Measurements from ENCODE around the gene ECSIT.
"Not testable (repeated sequence)": the region's sequence is repeated elsewhere in the genome, so short reads cannot be mapped to it uniquely, and the experiment has no call there.

ECSIT gene, protein sequence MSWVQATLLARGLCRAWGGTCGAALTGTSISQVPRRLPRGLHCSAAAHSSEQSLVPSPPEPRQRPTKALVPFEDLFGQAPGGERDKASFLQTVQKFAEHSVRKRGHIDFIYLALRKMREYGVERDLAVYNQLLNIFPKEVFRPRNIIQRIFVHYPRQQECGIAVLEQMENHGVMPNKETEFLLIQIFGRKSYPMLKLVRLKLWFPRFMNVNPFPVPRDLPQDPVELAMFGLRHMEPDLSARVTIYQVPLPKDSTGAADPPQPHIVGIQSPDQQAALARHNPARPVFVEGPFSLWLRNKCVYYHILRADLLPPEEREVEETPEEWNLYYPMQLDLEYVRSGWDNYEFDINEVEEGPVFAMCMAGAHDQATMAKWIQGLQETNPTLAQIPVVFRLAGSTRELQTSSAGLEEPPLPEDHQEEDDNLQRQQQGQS

DNA sequence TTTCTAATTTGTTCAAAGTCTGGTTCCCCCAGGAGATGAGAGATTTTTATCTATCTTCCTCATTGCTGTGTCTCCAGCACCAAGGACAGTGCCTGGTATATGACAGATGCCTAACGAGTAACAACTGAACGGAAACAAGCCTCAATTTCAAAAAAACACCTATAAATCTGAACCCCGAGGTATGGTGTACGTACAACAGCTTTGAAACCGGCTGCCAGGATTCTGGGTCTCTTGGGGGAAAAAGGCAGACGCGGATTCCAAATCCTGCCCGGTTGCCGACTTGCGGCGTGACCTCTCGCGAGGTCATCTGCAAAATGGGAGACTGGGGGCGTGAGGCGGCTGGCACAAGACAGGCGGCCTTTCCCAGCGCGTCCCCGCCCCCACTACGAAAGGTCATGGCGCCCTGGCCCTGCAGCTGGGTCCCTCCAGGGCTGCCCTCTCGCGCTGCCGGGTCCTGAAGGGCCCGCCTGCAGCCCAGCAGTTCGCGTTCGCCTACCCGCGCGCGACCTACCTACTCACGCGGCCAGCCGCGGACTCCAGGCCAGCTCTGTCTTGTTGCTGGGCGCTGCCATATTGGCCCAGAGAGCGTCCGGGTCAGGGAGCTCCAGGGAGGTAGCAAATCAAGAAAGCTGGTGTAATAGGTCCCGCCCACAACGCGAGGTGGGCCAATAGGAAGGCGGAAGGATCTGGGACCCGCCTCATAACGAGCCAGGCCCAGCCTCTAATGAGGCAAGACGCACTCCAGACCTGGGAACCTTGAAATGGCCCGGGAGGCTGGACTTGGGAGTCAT lies at the start of gene ECSIT:
Gene ECSIT, minus strand, starts transcription at position 584 of the 791 bp plus-strand sequence. CDS start 9,964 bp downstream, outside the sequence.
- in situ Hi-C loops (cut with MboI; ENCODE audit: low sequenced_read_pairs): no loop called here

DNA sequence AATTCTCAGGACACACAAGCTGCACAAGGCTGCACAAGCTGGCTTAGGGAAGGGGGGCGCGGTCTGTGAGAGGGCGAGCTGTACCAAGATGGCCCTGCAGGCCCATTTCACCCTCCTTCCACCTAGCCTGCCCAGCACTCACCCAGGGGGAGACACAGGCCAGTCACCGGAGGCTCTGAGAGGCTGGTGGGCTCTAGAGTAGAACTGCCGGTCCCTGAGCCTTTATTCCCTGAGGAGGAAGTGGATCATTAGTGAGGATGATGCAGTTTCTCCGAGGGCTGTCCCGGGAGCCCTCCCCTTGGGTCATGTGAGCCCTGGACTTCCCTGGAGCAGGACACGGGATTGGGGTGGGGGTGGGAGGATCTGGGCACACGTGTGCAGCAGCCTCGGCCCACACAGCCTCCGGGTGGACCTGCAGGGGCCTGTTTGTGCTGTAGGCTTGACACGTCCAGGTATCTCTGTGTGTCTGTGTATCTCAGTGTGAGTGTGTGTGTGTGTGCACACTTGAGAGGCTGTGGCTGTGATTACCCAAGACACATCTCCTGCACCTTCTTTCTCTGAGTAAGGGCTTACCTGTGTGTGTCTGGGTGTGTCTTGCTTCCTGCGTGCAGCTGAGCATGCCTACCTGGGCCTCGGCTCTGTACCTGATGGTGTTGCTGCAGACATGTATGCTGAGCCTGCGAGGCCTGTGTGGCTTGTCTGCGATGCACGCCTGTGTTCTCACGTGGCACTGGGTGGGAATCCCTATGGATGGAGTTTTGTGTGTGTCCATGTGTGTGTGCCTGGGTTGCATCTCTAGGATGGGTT lies 48.7 kb upstream of the ECSIT start, which contains the start of gene ACP5:
Gene ACP5, minus strand, starts transcription at position 195 of the 807 bp plus-strand sequence. CDS start 328 bp downstream, outside the sequence.
- in situ Hi-C loops (cut with MboI; ENCODE audit: low sequenced_read_pairs): no loop called here

DNA sequence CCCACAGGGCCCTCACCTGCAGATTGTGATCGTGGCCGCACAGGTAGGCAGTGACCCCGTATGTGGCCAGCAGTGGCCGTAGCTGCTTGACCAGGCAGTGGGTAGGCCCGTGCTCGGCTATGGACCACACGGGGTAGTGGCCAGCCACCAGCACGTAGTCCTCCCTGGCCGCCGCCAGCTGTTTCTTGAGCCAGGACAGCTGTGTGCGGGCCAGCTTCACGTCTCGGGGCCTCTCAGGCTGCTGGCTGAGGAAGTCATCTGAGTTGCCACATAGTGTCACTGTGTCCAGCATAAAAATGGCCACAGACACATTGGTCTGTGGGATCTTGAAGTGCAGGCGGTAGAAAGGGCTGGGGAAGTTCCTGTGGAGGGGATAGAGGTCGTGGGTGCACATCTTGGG lies 47.3 kb upstream of the ECSIT start:
- in situ Hi-C loops (cut with MboI; ENCODE audit: low sequenced_read_pairs): no loop called here

DNA sequence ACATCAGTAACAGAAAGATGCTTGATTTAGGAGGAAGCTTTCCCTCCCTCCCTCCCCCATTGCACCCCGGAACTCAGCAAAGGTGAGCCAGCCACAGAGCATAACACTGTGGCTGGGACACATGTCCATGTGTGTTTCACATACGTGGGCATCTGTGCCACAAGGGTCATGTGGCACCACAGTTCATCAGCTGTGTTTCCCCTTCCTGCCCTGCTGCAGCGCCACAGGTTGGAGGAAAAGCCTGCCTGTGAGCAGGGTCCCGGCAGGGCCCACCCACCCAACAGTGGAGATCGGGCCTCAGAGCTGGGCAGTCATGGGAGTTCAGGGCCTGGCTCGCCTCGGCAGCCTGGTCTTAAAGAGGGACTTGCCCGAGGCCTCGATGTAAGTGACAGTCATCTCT lies 45.8 kb upstream of the ECSIT start:
- in situ Hi-C loops (cut with MboI; ENCODE audit: low sequenced_read_pairs): no loop called here

DNA sequence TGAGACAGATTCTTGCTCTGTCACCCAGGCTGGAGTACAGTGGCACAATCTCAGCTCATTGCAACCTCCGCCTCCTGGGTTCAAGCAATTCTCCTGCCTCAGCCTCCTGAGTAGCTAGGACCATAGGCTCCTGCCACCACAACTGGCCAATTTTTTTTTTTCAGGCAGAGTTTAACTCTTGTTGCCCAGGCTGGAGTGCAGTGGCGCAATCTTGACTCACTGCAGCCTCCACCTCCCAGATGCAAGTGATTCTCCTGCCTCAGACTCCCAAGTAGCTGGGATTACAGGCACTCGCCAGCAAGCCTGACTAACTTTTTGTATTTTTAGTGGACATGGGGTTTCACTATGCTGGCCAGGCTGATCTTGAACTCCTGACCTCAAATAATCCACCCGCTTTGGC lies 44.8 kb upstream of the ECSIT start:
- in situ Hi-C loops (cut with MboI; ENCODE audit: low sequenced_read_pairs): not testable (repeated sequence)

DNA sequence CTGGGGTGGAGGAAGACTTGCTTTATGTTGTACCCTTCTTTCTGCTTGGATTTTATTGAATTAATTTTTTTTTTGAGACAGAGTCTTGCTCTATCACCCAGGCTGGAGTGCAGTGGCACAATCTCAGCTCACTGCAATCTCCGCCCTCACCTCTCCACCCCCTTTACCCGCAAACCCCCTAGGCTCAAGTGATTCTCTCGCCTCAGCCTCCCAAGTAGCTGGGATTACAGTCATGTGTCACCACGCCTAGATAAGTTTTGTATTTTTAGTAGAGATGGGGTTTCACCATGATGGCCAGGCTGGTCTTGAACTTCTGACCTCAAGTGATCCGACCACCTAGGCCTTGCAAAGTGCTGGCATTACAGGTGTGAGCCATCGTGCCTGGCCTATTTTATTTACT lies 44.4 kb upstream of the ECSIT start:
- in situ Hi-C loops (cut with MboI; ENCODE audit: low sequenced_read_pairs): not testable (repeated sequence)

DNA sequence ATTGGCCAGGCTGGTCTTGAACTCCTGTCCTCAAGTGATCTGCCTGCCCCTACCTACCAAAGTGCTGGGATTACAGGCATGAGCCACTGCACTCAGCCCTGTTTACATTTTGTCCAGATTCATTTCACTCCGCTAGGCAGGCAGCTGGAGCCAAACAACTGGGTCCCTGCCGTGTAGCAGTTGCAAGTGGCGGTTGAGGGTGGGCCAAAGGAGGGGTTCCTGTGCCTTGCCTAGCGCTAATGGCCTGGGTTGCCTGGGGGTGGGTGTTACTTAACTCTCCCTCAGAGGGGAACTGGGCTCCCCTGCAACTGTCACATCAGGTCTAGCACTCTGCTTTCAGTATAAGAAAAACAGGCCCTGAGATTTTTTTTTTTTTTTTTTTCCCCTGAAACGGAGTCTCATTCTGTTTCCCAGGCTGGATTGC lies 41.1 kb upstream of the ECSIT start:
- in situ Hi-C loops (cut with MboI; ENCODE audit: low sequenced_read_pairs): no loop called here

DNA sequence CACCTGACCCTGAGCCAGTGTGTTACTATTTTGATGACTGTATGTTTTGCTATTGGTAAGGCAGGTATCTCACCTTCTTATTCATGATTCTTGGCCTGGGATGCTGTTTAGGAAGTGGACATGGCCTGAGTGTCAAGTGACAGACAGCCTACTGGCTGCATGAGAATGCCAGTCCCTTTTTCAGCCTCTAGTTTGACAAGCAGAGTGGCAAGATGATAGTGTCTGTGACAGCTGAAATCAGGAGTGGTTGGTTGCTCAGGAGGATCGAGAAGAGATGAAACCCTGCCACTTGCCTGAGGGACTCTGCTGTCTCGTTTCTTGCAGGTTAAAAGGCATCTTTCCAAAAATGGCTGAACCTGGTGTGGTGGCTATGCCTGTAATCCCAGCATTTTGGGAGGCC lies 37.2 kb upstream of the ECSIT start:
- in situ Hi-C loops (cut with MboI; ENCODE audit: low sequenced_read_pairs): no loop called here

DNA sequence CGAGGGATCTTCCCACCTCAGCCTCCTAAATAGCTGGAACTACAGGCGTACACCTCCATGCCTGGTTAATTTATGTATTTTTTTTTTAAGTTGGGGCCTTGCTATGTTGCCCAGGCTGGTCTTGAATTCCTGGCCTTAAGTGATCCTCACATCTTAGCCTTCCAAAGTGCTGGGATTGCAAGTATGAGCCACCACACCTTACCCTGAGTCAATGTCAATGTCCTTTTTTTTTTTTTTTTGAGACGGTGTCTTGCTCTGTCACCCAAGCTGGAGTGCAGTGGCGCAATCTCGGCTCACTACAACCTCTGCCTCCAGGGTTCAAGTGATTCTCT lies 36.7 kb upstream of the ECSIT start:
- in situ Hi-C loops (cut with MboI; ENCODE audit: low sequenced_read_pairs): not testable (repeated sequence)

DNA sequence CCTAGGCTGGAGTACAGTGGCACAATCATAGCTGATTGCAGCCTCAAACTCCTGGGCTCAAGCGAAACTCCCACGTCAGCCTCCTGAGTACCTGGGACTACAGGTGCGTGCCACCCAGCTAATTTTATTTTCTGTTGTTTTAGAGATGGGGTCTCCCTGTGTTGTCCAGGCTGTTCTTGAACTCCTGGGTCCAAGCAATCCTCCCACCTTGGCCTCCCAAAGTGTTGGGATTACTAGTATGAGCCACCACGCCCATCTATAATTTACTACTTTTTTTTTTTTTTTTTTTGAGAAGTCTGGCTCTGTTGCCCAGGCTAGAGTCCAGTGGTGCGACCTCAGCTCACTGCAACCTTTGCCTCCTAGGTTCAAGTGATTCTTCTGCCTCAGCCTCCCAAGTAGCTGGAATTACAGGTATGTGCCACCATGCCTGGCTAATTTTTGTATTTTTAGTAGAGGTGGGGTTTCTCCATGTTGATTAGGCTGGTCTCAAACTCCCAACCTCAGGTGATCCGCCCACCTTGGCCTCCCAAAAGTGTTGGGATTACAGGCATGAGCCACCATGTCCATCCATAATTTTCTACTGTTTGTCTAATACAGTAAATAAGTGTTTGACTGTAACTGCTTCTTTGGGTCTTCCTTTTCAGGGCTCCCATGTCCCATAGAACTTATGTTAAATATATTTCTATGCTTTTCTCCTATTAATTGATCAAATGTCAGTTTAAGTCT lies 35.3 kb upstream of the ECSIT start:
- in situ Hi-C loops (cut with MboI; ENCODE audit: low sequenced_read_pairs): not testable (repeated sequence)

DNA sequence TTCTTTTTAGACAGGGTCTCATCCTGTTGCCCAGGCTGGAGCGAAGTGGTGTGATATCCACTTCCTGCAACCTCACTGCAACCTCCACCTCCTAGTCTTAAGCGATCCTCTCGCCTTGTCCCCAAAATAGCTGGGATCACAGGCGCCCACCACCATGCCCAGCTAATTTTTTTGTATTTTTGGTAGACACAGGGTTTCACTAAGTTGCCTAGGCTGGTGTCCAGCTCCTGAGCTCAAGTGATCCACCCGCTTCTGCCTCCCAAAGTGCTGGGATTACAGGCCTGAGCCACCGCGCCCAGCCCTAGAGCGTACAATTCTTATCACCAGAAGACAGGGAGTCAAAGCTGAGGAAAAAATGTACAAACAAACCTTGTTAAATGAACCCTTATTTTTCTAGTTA lies 34.6 kb upstream of the ECSIT start:
- in situ Hi-C loops (cut with MboI; ENCODE audit: low sequenced_read_pairs): no loop called here

DNA sequence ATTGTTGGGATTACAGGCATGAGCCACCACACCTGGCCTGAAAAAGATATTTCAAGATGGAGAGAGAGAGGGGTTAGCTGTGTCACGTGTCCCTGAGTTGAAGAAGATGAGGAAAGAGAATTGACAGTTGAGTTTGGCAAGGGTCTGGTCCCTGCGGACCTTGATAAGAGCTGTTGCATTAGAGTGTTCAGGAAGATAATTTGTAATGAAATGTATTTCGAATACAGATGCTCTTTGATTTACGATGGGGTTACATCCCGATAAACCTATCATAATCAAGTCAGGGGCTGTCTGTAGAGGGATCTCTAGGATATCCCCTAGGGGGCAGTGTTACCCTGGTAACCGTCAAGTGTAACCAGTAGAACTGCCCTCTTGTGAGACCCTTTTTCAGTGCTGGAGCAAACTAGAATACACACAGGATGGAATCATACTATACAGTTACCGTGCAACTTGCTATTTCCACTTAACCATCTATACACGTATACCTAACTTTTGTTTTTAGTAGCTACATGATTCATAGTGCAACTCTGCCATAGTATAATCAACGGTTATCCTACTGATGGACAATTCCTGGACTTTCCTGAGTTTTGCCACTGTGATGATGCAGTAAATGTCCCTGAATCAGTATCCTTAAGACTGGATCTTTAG lies 31.6 kb upstream of the ECSIT start:
- in situ Hi-C loops (cut with MboI; ENCODE audit: low sequenced_read_pairs): no loop called here

DNA sequence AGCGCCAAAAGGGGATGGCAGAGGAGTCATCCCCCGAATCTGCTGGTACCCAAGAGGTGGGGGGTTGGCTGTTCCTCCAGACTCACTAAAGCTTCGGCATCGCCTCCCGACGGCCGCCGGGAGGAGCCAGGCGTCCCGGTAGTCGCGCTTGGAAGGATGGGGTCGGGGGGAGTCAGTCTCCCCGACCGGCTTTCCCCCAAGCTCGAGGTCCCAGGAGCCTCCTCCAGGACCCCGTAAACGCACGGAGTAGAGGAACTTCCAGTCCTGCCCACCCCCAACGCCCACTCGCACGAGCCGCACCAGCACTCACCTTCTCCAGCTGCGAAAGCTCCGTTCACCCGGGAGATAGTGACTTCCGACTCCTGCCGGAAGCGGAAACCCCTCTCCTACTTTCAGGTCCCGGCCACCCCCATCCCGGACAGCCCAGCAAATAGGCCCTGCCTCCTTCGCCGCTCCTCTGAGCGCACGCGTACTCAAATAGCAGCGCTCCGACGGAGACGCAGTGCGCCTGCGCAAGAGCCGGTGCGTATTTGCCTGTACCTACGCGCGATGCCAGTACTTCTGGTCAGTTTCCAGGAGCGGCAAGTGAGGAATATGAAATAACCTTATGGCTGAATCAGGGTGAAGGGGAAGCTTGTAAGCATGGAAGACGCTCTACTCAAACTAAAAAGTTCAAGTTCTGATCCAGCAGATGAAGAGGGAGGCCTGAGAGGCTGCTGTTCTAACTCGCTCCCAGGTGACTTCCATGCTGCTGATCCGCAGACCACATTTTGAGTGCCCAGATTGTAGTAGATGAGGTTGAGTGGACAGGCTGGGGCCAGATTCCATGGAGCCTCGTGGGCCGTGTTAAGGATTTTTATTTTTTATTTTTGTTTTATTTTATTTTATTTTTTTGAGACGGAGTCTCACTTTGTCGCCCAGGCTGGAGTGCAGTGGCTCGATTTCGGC lies 30.2 kb upstream of the ECSIT start, which contains the start of gene ELOF1:
Gene ELOF1, minus strand, starts transcription at position 350 of the 948 bp plus-strand sequence. CDS start 4,883 bp downstream, outside the sequence.
- in situ Hi-C loops (cut with MboI; ENCODE audit: low sequenced_read_pairs): no loop called here

DNA sequence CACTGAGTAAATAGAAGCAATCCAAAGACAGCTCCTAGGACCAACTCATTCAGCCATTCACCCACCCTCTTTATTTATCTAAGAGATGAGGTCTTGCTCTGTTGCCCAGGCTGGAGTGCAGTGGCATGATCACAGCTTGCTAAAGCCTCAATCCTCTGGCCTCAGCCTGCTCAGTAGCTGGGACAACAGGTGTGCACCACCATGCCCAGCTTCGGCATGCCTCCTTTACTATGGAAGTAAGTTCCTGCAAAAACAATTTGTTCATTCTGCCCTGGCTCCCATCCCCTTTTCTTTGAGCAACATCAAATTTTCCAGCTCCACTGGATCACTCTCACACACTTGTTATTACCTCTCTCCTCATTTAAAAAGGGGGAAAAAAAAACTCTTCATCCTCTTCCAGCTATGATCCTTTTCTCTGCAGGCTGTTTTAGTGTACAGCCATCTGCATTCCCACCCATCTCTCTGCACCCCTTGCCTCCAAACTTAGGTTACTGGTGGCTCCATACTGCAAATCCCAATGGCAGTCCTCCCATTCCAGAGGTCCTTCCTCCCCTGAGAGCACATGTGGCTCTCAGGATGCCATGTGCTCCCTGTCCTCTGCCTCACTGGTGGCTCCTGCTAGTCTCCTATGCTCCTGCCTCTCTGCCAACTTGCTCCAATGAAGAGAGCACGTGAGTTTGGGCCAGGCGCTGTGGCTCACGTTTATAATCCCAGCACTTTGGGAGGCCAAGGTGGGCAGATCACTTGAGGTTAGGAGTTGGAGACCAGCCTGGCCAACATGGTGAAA lies 27.9 kb upstream of the ECSIT start:
- in situ Hi-C loops (cut with MboI; ENCODE audit: low sequenced_read_pairs): no loop called here

DNA sequence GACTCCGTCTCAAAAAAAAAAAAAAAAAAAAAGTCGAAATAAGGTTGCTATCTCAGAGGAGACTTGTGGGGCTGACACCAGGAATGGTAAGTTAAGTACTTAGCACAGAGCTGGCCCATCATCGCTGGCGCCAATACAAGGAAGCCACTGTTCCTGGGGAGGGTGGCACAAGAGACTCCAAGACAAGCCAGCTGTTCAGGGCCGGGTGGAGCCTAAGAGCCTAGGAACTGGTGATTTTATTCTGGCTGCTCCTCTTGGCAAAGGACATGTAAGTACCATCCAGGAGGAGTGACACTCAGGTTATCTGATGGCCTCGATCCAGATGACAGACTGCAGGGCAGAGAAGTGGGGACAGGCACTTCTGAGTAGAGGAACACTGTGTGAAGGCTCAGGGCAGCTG lies 26.3 kb upstream of the ECSIT start:
- in situ Hi-C loops (cut with MboI; ENCODE audit: low sequenced_read_pairs): no loop called here

DNA sequence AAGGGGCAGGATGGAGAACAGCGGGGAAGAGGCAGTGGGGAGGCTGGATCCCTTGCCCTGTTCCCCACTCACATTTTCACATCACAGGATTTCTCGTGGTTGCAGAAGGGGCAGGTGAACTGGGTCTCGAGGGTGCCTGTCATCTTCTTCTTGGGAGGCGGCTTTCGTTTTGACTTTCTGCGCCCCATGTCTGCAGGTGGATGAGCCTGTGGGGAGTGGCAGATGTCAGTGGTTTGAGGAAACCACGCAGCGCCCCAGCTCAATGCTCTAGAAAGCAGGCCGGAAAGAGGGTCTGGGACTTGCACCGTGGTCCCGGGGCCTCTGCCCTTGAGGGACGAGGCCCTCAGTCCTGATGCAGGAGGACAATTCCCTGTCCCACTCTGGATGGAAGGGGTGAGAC lies 25.2 kb upstream of the ECSIT start:
- in situ Hi-C loops (cut with MboI; ENCODE audit: low sequenced_read_pairs): no loop called here

DNA sequence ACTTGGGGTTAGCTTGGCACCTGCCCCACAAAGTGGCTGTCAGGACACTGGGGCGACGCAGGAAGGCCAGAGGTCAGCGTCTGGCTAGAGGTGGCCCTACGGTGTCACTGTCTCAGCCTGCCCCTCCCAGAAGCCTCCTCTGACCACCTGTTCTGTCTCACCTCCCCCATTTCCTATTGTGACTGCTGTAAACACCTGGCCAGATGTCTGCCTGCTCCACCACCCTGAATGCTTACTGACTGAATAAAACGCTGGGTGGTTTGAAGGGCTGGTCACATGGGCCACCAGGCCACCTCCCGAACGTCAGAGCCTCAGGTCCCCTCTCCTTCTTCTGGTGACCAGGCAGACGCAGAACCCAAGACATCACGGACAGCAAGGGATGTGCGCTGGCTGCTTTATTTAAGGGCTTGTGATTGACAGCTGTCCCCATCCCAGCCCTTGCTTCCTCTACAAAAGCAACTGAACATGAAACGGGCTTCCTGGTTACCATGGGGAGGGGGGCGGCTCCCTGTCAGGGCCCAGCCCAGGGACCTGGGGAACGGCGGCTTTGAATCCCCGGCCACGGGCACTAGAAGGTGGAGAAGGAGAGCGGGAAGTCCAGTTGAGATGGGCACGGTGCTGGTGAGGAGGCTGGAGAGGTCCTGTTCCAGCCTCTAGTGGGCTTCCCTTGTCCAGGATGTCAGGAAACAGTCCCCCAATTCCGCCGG lies 23.9 kb upstream of the ECSIT start:
- in situ Hi-C loops (cut with MboI; ENCODE audit: low sequenced_read_pairs): no loop called here
